ENCODE data around the gene MMD. TPM values are rescaled to one million over a fixed set of nuclear protein-coding genes. Genes with fewer than 3 reads are reported as not detected.

Gene MMD
- total RNA-seq, 1 donor from 2014 or later, result 142 TPM

Other genes starting within 250 kb of the MMD start
- 6.6 TPM for gene HLF, start 156.9 kb downstream of the MMD start, total RNA-seq
- gene SMIM36, start 89.6 kb upstream of the MMD start, total RNA-seq, result not detected